HG03354 (cell line): Measurements from ENCODE around the gene GPRC5C.
A peak's percentile ranks its signal among the peaks of the same experiment; 100 is the strongest.
"Not testable (repeated sequence)": the region's sequence is repeated elsewhere in the genome, so short reads cannot be mapped to it uniquely, and the experiment has no call there.

ENCODE experiments used
- ATAC-seq: cut with Tn5 transposase; IDR thresholded peaks from one replicate; pipeline ENCODE4 v1.9.1; 2021; ENCODE audit warnings: mild to moderate bottlenecking; ENCODE audit not compliant: unreplicated experiment, poor library complexity, severe bottlenecking

The GPRC5C gene

GRCh38 chr17:74465378-74466110, 33.7 kb downstream of the GPRC5C start:
- no peak for ATAC-seq

- no peak for ATAC-seq
These were observed 34.4 kb downstream of the GPRC5C start, which contains the start of gene CD300A for GRCh38 chr17:74466111-74466827. TSS of gene CD300A (plus strand) at chr17:74466634. CDS start at chr17:74466704, 70 bp downstream.

DNA sequence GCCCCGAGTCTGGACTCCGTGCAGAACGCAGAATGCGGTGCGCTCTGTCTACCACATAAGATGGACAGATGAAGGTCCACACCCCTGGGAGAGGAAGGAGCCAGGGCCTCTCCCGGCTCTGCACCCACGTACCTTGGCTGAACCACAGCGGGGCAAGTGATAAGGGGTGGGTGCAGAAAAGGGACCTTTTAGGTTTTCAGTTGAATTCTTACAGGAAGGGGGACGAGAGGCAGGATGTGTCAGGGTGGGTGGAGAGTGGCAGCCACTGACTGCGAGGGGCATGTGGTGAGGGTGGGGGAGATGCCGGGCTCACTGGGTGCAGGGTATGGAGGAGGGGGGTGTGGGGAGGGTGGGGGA, 34.9 kb downstream of the GPRC5C start:
- ATAC-seq: no peak

DNA sequence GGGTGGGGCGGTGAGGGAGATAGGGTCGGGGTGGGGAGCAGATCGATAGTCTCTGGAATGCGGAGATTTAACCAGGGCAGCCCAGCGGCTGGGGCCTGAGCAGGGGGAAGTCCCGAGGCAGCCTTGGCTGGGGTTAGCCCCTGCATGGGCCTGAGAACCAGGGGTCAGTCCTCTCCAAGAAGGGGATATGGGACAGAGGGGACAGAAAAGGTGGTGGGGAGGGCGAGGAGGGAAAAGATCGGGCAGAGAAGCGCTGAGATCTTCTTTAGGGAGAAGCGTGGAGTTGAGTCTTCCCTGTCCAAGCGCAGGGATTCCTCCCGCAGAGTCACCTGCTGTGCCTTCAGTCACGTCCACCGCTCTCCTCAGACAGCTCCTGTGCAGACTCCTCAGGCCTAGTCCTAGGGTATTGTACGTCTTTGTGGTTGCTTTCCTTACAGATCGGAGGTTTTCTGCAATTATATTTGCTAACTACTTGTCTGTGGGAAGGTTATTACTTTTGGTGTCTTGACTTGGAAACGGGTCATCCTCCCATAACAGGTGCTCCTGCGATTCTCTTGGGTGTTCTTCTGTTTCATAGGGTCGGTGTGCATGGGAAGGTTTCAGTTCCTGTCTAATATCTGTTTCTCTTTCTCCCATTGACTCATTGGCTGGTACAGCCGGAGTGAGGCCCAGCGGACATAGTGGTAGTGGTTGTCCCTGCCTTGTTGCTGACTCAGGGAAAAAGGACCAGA, 35.5 kb downstream of the GPRC5C start:
- ATAC-seq: peak; percentile 72

GRCh38 chr17:74471341-74471740, 39.5 kb downstream of the GPRC5C start:
- ATAC-seq: no peak

DNA sequence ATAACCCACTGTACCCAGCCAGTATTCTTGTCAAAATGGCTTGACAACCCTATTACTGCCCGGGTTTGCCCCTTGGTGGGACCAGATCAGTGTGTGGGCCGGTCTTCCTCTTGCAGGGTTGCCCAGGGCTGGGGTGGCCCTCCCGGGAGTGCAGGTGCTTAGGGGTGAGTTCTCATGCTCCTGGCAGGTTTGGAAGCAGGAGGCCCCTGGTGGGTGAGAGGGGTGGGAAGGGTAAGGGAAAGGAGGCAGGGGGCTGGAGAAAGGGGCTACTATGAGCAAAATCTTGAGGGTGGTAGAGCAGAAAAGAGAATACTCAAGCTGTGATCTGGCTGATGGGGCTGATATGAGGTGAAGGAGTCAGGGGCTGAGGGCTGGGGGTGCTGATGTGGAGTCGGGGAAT, 41.0 kb downstream of the GPRC5C start:
- no peak for ATAC-seq

DNA sequence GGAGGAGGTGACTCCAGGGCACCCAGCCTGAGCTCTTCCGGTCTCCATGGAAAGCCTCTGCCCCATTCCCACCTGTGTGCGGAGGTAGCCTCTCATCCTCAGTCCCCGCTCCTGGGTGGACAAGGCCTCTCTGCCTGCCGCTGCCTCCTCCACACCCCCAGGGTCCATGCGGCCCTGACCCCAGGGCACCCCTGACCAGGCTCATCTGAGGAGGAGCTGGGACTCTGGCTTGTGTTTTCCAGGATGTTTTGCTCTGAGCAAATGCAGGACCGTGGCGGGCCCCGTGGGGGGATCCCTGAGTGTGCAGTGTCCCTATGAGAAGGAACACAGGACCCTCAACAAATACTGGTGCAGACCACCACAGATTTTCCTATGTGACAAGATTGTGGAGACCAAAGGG, 41.4 kb downstream of the GPRC5C start:
- ATAC-seq: no peak

DNA sequence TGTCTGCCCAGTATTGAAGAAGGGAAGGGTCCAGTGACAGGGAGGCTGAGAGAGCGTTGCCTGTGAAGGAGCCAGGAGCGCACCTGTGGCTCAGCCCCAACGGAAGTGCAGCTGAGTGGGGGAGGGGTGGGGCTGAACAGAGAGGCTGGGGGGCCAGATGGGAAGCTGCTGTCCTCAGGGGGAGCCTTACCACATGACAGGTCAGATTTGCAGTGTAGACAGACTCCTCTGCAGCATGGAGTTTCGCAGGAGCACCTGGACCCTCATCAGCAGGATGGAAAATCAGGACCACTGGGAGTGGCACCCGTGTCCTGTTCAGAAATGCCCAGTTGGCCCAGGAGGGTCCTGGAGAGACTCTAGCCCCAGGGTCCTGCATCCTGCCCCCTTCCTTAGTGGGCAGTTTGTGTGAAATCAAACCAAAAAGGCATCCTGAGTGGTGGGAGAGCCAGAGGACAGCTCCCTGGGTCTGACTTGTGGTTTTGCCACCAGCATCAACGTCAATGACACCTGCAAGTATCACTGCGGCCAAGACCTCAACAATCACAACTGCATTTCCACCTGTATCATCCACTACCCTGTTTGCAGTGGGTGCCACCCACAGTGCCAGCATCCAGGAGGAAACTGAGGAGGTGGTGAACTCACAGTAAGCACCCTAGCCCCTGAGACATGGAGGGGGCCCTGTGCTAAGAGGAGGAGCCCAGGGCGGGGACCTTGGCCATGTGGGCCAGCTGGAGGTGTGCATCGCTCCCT, 42.3 kb downstream of the GPRC5C start:
- no peak for ATAC-seq

DNA sequence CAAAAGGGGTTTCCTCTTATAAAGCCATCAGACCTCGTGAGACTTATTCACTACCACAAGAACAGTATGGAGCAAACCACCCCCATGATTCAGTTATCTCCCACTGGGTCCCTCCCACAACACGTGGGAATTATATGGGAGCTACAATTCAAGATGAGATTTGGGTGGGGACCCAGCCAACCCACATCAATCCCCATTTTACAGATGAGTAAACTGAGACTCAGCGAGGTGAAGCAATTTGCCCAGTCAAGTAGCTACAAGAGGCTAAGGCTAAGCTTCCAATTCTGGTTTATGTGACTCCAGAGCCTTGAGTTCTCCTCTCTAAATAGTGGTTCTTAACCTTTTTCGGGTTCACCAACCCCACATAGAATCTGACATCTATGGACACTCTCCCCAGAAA, 43.3 kb downstream of the GPRC5C start:
- no peak for ATAC-seq

GRCh38 chr17:74477411-74477810, 45.5 kb downstream of the GPRC5C start:
- no peak for ATAC-seq

- no peak for ATAC-seq
These were observed 46.7 kb downstream of the GPRC5C start for GRCh38 chr17:74478420-74479100.

- ATAC-seq: no peak
These were observed 48.4 kb downstream of the GPRC5C start for GRCh38 chr17:74480290-74480689.

DNA sequence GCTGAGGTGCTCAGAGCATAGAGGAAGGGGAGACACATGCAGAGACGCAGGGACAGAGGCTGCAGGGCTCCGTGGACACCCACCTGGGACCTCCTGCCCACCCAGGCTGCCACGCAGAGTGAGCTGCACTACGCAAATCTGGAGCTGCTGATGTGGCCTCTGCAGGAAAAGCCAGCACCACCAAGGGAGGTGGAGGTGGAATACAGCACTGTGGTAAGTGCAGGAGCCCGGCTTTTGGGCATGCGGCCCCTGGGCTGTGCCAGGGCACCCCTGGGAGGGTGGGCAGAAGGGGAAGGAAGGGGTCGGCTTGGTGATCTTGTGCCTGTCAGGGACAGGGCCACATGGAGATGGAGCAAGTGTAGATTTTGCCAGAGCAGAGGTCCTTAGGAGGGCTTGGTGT, 49.7 kb downstream of the GPRC5C start:
- ATAC-seq: no peak

- ATAC-seq: no peak
These were observed 52.2 kb downstream of the GPRC5C start for GRCh38 chr17:74484066-74484465.

DNA sequence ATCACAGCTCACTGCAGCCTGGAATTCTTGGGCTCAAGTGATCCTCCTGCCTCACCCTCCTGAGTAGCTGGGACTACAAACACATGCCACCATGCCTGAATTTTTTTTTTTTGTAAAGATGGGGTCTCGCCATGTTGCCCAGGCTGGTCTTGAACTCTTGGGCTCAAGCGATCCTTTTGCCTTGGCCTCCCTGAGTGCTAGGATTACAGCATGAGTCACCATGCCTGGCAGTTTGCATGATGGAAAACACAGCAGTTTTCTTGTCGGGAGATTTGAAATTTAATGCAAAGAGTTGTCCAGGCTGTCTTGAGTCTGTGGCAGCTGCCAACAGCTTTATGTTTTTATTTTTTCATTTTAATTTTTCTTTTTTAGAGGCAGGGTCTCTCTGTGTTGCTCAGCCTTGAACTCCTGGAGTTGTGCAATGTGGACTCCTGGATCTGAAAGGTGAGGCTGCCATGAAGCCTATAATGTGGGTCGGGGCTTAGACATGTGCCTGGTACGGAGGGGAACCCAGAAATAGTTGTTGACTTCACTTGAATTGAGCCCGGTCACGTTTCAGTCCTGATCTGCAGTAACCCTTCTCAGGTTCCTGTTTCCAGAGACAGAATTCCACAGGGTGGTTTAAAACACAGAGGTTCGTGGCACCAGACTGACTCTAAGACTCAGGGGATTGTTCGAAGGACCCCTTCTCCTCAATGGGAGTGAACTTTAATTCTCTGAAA, 53.3 kb downstream of the GPRC5C start:
- ATAC-seq: no peak

GRCh38 chr17:74485841-74486240, 54.0 kb downstream of the GPRC5C start:
- ATAC-seq: no peak

DNA sequence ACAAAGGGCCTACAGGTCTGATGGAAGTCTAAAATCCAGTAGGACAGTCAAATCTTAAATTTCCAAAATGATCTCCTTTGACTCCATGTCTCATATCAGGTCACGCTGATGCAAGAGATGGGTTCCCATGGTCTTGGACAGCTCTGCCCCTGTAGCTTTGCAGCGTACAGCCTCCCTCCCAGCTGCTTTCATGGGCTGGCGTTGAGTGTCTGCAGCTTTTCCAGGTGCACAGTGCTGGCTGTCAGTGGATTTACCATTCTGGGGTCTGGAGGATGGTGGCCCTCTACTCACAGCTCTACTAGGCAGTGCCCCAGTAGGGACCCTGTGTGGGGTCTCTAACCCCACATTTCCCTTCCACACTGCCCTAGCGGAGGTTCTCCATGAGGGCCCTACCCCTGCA, 56.4 kb downstream of the GPRC5C start:
- ATAC-seq: not testable (repeated sequence)

DNA sequence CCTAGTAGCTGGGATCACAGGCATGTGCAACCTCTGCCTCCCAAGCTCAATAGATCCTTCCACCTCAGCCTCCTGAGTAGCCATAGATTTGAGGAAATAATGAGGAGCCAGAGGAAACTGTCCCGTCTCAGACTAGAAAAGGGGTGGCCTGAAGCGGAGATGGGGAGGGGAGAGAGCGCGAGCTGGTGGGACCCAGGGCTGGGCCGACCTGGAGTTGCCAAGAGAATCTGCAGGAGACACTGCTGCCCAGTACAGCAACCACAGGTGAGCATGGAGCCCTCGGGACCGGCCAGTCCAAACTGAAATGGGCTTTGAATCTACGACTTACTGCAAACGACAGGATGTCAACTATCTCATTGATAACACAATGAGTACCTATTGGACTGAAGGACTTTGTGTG, 58.8 kb downstream of the GPRC5C start:
- ATAC-seq: no peak

DNA sequence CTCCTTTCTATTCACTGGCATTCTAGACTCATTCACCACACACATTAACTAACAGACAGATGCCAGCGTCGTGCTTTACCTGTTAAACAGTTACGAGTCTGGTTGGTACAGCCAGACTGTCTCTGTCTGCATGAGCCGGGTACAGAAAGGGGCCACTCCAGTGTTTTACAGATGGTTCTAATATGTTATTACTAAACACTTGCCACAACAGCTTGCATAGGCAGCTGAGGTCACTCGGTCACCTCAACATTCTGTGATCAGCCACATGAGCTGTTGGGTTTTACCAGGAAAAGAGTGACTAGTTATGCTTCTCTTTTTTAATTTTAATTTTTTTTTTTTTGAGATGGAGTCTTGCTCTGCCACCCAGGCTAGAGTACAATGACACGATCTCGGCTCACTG, 59.7 kb downstream of the GPRC5C start:
- ATAC-seq: no peak
